BE2C (cell line): ENCODE results near the gene TGFBR3L.
"Not testable (repeated sequence)": the region's sequence is repeated elsewhere in the genome, so short reads cannot be mapped to it uniquely, and the experiment has no call there.

ENCODE experiments used
- DNase-seq: peaks from one replicate; pipeline ENCODE4 v3.0.0-alpha.2; 2020
- H3K27me3 ChIP-seq: fragments of 250-450 bp; sonication (Bioruptor Pico); 2 replicates; pipeline ENCODE4 v1.5.1; 2020; ENCODE audit warnings: mild to moderate bottlenecking
- H3K36me3 ChIP-seq: fragments of 250-450 bp; sonication (Bioruptor Pico); 2 replicates; pipeline ENCODE4 v1.5.1; 2020; ENCODE audit warnings: mild to moderate bottlenecking
- H3K4me1 ChIP-seq: fragments of 250-450 bp; sonication (Bioruptor Pico); 2 replicates; pipeline ENCODE4 v1.5.1; 2020
- H3K4me3 ChIP-seq: 2 replicates; pipeline ENCODE4 v1.5.1; 2011; ENCODE audit warnings: low read depth, low read length
- H3K9me3 ChIP-seq: fragments of 250-450 bp; sonication (Bioruptor Pico); 2 replicates; pipeline ENCODE4 v1.5.1; 2020
- CTCF ChIP-seq: IDR thresholded peaks from 2 replicates; pipeline ENCODE4 v1.5.1; 2012; ENCODE audit warnings: mild to moderate bottlenecking, low read depth, low read length

TGFBR3L gene

GRCh38 chr19:7928741-7929701 is 14.4 kb downstream of the TGFBR3L start:
- peak; percentile 81 for DNase-seq
- H3K36me3 ChIP-seq: peaks cover 36% of the 10 kb centered on the region

DNA sequence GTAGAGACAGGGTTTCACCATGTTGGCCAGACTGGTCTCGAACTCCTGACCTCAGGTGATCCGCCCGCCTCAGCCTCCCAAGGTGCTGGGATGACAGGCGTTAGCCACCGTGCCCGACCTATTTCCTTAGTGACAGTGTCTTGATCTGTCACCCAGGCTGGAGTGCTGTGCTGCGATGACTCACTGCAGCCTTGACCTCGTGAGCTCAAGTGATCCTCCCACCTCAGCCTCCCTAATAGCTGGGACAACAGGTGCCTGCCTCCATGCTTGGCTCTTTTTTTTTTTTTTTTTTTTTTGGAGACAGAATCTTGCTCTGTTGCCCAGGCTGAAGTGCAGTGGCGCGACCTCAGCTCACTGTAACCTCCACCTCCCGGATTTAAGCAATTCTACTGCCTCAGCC is 15.4 kb downstream of the TGFBR3L start:
- peaks cover 44% of the 10 kb centered on the region for H3K36me3 ChIP-seq
- H3K27me3 ChIP-seq: not testable (repeated sequence)

More at GRCh38 chr19:7928741-7929701, 14.4 kb downstream of the TGFBR3L start:
- peak; percentile 54 for TF ChIP-seq CTCF
- Histone ChIP-seq H3K4me3 (peak overlapping the region; percentile 0; the same call in 1 of the 2 replicates), H3K9me3 (no peaks in the 10 kb centered on the region), H3K27me3 (no peaks in the 10 kb centered on the region), H3K4me1 (peaks cover 30% of the 10 kb centered on the region)

GRCh38 chr19:7930765-7931164 is 16.1 kb downstream of the TGFBR3L start:
- Histone ChIP-seq H3K4me1 (peaks cover 30% of the 10 kb centered on the region), H3K36me3 (peaks cover 51% of the 10 kb centered on the region), H3K27me3 (no peaks in the 10 kb centered on the region), H3K4me3 (no peak overlapping the region), H3K9me3 (no peaks in the 10 kb centered on the region)
- no peak for DNase-seq
- TF ChIP-seq CTCF: no peak

More for the DNA sequence above, 15.4 kb downstream of the TGFBR3L start:
- not testable (repeated sequence) for H3K9me3 ChIP-seq, H3K4me3 ChIP-seq, DNase-seq
- H3K4me1 ChIP-seq: peaks cover 30% of the 10 kb centered on the region

- Histone ChIP-seq H3K9me3 (no peaks in the 10 kb centered on the region), H3K27me3 (no peaks in the 10 kb centered on the region), H3K4me1 (peaks cover 27% of the 10 kb centered on the region), H3K4me3 (no peak overlapping the region), H3K36me3 (peaks cover 58% of the 10 kb centered on the region)
- DNase-seq: no peak
- TF ChIP-seq CTCF: no peak
These were observed 16.8 kb downstream of the TGFBR3L start for GRCh38 chr19:7931221-7932061.

GRCh38 chr19:7932276-7932929 is 17.8 kb downstream of the TGFBR3L start:
- no peaks in the 10 kb centered on the region for H3K9me3 ChIP-seq
- no peak for DNase-seq
- no peak overlapping the region for H3K4me3 ChIP-seq
- TF ChIP-seq CTCF: no peak
- peaks cover 67% of the 10 kb centered on the region for H3K36me3 ChIP-seq
- no peaks in the 10 kb centered on the region for H3K27me3 ChIP-seq
- peaks cover 17% of the 10 kb centered on the region for H3K4me1 ChIP-seq

DNA sequence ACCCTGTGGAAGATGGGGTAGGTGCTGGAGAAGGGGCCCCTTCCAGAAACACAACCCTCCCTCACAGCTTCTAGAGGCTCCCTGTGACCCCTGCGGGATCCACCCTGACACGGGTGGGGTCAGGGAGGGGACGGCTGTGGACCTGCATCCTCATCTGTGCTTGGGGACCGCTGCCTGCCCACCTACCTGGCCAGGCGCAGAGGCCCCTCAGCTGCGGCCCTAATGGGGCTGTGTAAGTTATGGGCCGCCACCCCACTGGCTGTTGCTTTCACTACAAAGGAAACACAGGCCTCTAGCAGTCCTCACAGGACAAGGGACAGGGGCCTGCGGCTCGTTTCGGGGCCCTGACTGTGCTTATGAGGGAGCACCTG is 18.3 kb downstream of the TGFBR3L start:
- Histone ChIP-seq H3K9me3 (no peaks in the 10 kb centered on the region), H3K4me1 (peaks cover 12% of the 10 kb centered on the region), H3K36me3 (peaks cover 72% of the 10 kb centered on the region), H3K27me3 (no peaks in the 10 kb centered on the region), H3K4me3 (no peak overlapping the region)
- DNase-seq: no peak
- TF ChIP-seq CTCF: no peak
